HG02610 (cell line): ENCODE measurements around the gene FOXRED1.
A peak's percentile ranks its signal among the peaks of the same experiment; 100 is the strongest.
"Not testable (repeated sequence)": the region's sequence is repeated elsewhere in the genome, so short reads cannot be mapped to it uniquely, and the experiment has no call there.

Source experiments
- ATAC-seq: cut with Tn5 transposase; IDR thresholded peaks from one replicate; pipeline ENCODE4 v1.9.1; 2021; ENCODE audit warnings: mild to moderate bottlenecking, moderate library complexity; ENCODE audit not compliant: unreplicated experiment

The FOXRED1 gene

DNA sequence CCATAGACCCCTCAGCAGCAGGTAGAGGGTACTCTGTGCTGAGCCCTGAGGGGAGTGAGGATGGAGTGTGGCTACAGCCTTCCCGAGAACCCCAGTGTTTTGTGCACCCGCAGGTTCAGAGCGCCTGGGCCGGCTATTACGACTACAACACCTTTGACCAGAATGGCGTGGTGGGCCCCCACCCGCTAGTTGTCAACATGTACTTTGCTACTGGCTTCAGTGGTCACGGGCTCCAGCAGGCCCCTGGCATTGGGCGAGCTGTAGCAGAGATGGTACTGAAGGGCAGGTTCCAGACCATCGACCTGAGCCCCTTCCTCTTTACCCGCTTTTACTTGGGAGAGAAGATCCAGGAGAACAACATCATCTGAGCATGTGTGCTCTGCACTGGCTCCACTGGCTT lies 8.4 kb downstream of the FOXRED1 start:
- no peak for ATAC-seq

- no peak for ATAC-seq
Measured at GRCh38 chr11:126277780-126278179, 8.8 kb downstream of the FOXRED1 start.

DNA sequence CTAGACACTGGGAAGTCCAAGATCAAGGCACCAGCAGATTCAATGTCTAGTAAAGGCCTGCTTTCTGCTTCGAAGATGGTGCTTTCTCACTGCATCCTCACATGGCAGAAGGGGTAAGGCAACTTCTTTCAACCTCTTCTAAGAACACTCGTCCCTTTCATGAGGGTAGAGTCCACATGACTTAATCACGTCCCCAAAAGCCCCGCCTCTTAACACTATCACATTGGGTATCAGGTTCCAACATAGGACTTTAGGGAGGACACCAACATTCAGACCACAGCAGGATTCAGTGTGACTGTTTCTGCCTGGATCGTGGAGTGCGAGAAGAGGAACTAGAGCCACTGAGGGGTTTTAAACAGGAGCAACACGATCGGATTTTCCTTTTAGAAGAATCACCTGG lies 10.2 kb downstream of the FOXRED1 start:
- no peak for ATAC-seq

GRCh38 chr11:126280595-126280994 lies 11.6 kb downstream of the FOXRED1 start:
- ATAC-seq = no peak

GRCh38 chr11:126281245-126281644 lies 12.3 kb downstream of the FOXRED1 start:
- ATAC-seq = no peak

GRCh38 chr11:126281666-126282175 lies 12.8 kb downstream of the FOXRED1 start:
- ATAC-seq = no peak

- ATAC-seq = no peak
Measured at GRCh38 chr11:126282361-126282735, 13.4 kb downstream of the FOXRED1 start.

DNA sequence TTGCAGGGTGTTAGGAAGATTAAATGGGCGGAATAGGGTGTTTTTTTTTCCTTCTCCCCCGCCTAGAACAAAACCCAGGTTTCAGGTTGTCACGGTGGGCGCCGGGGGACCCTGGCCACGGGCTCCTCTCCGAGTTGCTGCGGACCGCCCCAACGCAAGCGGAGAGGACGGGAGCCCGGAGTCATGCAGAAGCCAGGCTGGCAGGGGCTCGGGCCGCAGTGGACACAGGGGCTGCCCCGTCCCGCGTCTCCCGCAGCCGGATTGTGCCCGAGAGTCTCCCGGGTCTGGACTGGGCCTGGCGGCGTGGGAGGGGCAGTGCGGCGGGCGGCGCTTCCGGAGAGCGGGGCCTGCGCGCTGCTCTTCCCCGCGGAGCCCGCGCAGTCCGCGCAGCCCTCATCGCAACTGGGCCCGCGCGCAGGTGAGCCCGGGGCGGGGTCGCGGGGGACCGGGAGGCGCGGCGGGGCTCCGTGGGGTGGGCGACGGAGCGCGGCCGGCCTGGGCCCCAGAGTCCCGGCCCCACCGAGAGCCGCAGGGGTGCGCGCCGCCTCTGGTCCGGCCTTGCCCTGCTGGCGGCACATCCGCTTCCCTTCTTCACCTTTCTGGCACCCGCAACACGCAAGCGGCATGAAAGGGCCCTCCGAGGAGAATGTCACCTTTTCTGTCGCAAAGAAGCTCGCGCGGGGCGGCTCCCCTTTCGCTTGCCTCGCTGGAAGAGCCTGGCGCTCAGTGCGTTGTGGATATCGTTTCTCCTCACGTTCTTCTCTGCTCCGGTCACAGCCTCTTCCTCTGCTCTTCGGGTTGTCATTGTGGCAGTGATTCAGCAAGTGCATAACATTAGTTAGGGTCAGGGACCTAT lies 14.0 kb downstream of the FOXRED1 start, which contains the start of gene TIRAP:
Gene TIRAP, plus strand, starts transcription at position 358 of the 856 bp plus-strand sequence. CDS start 7,802 bp downstream, outside the sequence.
- ATAC-seq = peak; percentile 63

- peak; percentile 47 for ATAC-seq
Measured at GRCh38 chr11:126284829-126285228, 15.9 kb downstream of the FOXRED1 start.

DNA sequence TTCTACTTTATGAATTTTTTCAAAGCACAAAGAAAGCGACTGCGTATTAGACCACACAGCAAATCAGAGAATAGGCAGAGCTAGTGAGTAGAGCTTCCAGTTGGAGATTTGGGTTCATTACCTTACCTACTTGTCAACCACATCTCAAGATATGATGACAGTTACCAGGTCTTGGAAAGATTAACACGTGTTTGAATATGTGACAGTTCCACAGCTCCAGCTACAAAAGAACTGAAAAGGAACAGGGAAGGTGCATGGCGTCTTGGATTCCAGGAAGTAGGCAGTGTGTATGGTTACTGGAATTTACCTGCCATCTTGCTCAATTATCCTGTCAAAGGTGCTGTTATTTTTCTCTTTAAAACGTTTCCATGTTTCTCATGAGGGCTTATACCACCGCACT lies 19.3 kb downstream of the FOXRED1 start:
- no peak for ATAC-seq

GRCh38 chr11:126290887-126291286 lies 21.9 kb downstream of the FOXRED1 start:
- ATAC-seq = no peak

DNA sequence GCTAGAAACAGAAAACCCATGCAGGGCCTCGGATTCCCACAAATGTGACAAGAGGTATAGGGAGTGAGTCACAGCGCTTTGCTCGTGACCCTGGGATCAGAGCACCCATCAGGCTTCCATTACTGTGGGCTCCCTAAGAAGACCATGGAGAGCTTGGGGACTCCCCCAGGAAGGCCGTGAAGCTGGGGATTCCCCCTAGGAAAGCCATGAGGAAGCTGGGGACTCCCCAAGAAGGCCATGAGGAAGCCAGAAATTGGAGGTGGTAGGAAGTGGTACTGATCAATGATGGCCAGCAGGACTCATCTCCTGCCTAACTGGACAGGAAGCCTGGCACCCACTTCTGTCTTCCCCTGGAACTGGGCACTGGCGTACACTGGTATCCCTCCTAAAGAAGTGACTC lies 24.8 kb downstream of the FOXRED1 start:
- ATAC-seq = peak; percentile 70

DNA sequence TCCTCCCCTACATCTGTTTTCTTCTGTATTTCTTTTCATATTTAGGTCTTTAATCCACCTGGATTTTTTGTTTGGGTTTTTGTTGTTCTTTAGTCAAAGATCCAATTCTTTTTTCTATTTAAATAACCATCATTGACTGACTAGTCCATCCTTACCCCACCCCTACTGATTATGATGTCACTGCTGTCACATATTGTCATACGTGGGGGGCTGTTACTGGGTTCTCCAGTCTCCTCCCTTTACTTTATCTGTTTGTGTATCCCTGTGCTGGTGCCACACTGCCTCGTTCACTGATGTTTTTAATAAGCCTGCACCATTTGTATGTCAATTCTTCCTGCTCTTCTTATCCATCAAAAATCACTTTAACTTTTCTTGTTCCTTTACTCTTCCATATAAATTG lies 28.1 kb downstream of the FOXRED1 start:
- ATAC-seq = no peak

GRCh38 chr11:126303623-126304456 lies 34.9 kb downstream of the FOXRED1 start, which contains the start of gene DCPS:
TSS of gene DCPS (plus strand) at chr11:126304060. CDS start at chr11:126304081, 21 bp downstream.
- peak; percentile 92 for ATAC-seq

GRCh38 chr11:126304457-126305075 lies 35.6 kb downstream of the FOXRED1 start:
- ATAC-seq = no peak

- peak; percentile 69 for ATAC-seq
Measured at GRCh38 chr11:126305699-126306098, 36.7 kb downstream of the FOXRED1 start.

DNA sequence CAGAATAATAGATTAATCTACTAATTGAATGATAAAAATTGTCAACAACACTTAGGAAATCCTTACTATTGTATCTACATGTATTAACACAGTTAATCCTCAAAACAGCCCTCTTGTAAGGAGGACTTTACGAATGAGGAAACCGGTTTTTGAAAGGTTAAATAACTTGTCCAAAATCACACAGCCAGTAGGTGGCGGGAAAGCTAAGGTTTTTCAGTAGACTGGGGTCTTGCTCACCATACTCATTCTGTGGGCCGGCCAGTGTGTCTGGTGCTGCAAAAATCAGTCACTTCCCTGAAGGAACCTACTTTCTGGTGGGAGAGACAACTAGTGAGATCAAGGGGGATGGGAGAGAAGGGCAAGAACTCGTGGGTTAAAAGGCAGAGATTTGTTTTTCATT lies 38.8 kb downstream of the FOXRED1 start:
- ATAC-seq = no peak

DNA sequence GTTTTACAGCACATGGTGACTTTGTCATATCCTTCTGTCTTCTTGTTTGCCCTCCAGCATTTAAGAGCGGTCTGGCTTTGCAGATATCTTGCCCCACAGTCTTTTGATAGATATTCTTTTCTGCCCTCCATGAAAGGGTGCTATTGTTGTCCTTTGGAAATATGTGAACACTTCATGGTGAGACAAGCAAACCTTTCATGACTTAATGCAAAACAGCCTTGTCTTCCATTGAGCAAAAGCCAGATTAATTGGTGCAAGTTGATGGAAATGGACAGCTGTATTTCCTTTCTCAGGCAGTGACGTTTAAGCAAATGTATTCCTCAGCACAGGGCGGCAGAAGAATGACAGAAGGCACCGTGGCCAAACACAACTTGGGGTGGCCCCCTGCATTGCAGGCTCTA lies 39.3 kb downstream of the FOXRED1 start:
- ATAC-seq = no peak

DNA sequence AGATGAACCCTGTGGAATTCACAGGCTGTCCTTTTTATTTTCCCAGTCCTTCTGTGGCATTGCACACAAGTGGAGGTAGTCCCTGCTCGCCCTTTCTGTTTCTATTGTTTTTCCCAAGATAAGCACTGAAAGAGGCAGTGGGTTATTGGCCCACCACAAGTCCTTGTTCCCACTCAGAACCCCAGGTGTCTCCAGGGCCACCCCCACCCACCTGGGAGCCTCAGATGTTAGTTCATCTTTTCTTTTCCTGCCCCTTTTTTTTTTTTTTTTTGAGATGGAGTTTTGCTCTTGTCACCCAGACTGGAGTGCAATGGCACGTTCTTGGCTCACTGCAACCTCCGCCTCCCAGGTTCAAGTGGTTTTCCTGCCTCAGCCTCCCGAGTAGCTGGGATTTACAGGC lies 39.8 kb downstream of the FOXRED1 start:
- not testable (repeated sequence) for ATAC-seq

- peak; percentile 21 for ATAC-seq
Measured at GRCh38 chr11:126310200-126310991, 41.4 kb downstream of the FOXRED1 start.
